Measurements from ENCODE around the gene CCR4.
"Not testable (repeated sequence)": the region's sequence is repeated elsewhere in the genome, so short reads cannot be mapped to it uniquely, and the experiment has no call there.

The CCR4 gene

DNA sequence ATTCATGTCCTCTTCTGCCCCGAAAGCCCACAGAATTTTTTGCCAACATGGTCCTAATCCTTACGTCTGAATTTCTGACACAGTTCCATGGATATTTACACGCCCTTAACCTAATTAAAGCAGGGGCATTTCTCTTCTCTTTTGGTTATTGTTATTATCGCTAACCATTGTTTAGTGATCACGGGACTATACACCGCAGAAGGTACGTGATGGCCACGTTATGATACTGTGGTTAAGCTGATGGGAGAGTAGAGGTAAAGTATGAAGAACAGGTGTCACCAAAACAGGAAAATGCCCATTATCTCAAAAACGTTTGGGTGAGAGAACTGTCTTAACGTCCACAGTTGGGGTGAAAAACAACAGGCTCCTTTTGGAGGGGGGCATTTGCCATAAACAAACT, 26.4 kb downstream of the CCR4 start:
- Histone ChIP-seq H3K79me2 (ENCODE audit: low read length) (no peaks in the 10 kb centered on the region), H3F3A (ENCODE audit: insufficient read depth, low read length) (no peaks in the 10 kb centered on the region), H3K4me2 (ENCODE audit: low read depth, low read length) (no peak overlapping the region), H3K27ac (ENCODE audit: low read length) (no peak overlapping the region), H4K20me1 (ENCODE audit: insufficient read depth, low read length) (no peaks in the 10 kb centered on the region), H3K27me3 (replicated peaks; ENCODE audit: insufficient read depth, low read length) (no peaks in the 10 kb centered on the region), H2AFZ (ENCODE audit: low read length) (no peak overlapping the region), H3K4me1 (ENCODE audit: low read length) (0 out of 2 replicates have a peak, but pooled peaks cover 6% of the 10 kb centered on the region), H3K9me2 (replicated peaks; ENCODE audit: insufficient read depth, low read length) (no peaks in the 10 kb centered on the region), H3K9ac (ENCODE audit: low read length) (no peak overlapping the region), H3K36me3 (replicated peaks; ENCODE audit: insufficient read depth, low read length) (no peaks in the 10 kb centered on the region), H3K9me3 (replicated peaks; ENCODE audit: insufficient read depth, low read length) (no peaks in the 10 kb centered on the region), H3K4me3 (ENCODE audit: low read length) (no peak overlapping the region)
- TF ChIP-seq, protein P1, sequence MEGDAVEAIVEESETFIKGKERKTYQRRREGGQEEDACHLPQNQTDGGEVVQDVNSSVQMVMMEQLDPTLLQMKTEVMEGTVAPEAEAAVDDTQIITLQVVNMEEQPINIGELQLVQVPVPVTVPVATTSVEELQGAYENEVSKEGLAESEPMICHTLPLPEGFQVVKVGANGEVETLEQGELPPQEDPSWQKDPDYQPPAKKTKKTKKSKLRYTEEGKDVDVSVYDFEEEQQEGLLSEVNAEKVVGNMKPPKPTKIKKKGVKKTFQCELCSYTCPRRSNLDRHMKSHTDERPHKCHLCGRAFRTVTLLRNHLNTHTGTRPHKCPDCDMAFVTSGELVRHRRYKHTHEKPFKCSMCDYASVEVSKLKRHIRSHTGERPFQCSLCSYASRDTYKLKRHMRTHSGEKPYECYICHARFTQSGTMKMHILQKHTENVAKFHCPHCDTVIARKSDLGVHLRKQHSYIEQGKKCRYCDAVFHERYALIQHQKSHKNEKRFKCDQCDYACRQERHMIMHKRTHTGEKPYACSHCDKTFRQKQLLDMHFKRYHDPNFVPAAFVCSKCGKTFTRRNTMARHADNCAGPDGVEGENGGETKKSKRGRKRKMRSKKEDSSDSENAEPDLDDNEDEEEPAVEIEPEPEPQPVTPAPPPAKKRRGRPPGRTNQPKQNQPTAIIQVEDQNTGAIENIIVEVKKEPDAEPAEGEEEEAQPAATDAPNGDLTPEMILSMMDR (IDR thresholded peaks at IDR 0.05; ENCODE audit: low read length) = no peak
- no peak for TF ChIP-seq EZH2 (optimal IDR thresholded peaks at IDR 0.05; ENCODE audit: low read depth, low read length)
- TF ChIP-seq EZH2phosphoT487 (IDR thresholded peaks at IDR 0.05; ENCODE audit: low read length) = no peak
- DNase-seq = no peak

DNA sequence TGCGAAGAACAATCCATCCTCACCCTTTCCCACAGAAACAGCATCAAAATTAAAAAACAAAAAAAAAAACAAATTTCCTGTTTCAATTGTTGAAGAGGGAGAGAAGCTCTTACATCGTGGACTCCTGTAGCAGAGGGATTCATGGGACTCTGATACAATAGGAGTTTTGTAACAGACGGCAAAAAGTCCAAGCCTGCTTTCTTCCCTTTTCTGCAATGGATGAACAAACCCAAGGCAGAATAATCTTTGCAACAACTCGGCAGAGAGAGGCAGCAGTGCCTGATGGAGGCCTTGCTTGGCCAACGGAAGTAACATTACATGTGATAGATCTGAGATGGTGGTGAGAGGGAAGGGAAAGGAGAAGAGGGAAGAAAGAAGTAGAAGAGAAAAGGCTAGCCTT, 26.9 kb downstream of the CCR4 start:
- no peak for DNase-seq
- H3K4me3 ChIP-seq (ENCODE audit: low read length) = no peak overlapping the region
- TF ChIP-seq EZH2 (optimal IDR thresholded peaks at IDR 0.05; ENCODE audit: low read depth, low read length) = no peak
- TF ChIP-seq, protein P1 (IDR thresholded peaks at IDR 0.05; ENCODE audit: low read length) = no peak
- TF ChIP-seq EZH2phosphoT487 (IDR thresholded peaks at IDR 0.05; ENCODE audit: low read length) = no peak
- H3K27me3 ChIP-seq (replicated peaks; ENCODE audit: insufficient read depth, low read length) = no peaks in the 10 kb centered on the region
- H3K9ac ChIP-seq (ENCODE audit: low read length) = no peak overlapping the region
- no peaks in the 10 kb centered on the region for H4K20me1 ChIP-seq (ENCODE audit: insufficient read depth, low read length)
- H2AFZ ChIP-seq (ENCODE audit: low read length) = no peak overlapping the region
- no peaks in the 10 kb centered on the region for H3K79me2 ChIP-seq (ENCODE audit: low read length)
- no peaks in the 10 kb centered on the region for H3K9me3 ChIP-seq (replicated peaks; ENCODE audit: insufficient read depth, low read length)
- no peaks in the 10 kb centered on the region for H3F3A ChIP-seq (ENCODE audit: insufficient read depth, low read length)
- H3K27ac ChIP-seq (ENCODE audit: low read length) = no peak overlapping the region
- 0 out of 2 replicates have a peak, but pooled peaks cover 6% of the 10 kb centered on the region for H3K4me1 ChIP-seq (ENCODE audit: low read length)
- no peak overlapping the region for H3K4me2 ChIP-seq (ENCODE audit: low read depth, low read length)
- H3K36me3 ChIP-seq (replicated peaks; ENCODE audit: insufficient read depth, low read length) = no peaks in the 10 kb centered on the region
- no peaks in the 10 kb centered on the region for H3K9me2 ChIP-seq (replicated peaks; ENCODE audit: insufficient read depth, low read length)

DNA sequence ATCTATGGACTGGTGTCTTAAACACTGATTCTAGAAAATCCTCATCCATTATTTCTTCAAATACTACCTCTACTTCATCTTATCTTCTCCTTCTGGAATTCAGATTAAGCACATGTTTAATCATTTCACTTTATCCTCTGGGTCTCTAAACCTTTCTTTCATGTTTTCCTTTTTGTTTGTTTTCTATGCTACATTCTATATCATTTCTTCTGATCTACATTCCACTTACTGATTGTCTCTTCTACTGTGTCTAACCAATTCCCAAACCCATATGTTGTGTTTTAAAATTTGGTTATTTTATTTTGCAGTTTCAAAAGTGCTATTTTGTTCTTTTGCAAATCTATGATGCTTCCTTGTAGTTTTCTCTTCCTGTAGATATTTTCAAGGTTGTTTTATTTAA, 31.7 kb downstream of the CCR4 start:
- Histone ChIP-seq H3F3A (ENCODE audit: insufficient read depth, low read length) (no peaks in the 10 kb centered on the region), H3K4me2 (ENCODE audit: low read depth, low read length) (no peak overlapping the region), H3K27ac (ENCODE audit: low read length) (no peak overlapping the region), H3K9me2 (replicated peaks; ENCODE audit: insufficient read depth, low read length) (no peaks in the 10 kb centered on the region), H2AFZ (ENCODE audit: low read length) (no peak overlapping the region), H3K4me1 (ENCODE audit: low read length) (no peaks in the 10 kb centered on the region), H3K36me3 (replicated peaks; ENCODE audit: insufficient read depth, low read length) (no peaks in the 10 kb centered on the region), H3K9me3 (replicated peaks; ENCODE audit: insufficient read depth, low read length) (no peaks in the 10 kb centered on the region), H3K79me2 (ENCODE audit: low read length) (no peaks in the 10 kb centered on the region), H3K27me3 (replicated peaks; ENCODE audit: insufficient read depth, low read length) (no peaks in the 10 kb centered on the region), H3K9ac (ENCODE audit: low read length) (no peak overlapping the region), H4K20me1 (ENCODE audit: insufficient read depth, low read length) (no peaks in the 10 kb centered on the region), H3K4me3 (ENCODE audit: low read length) (no peak overlapping the region)
- TF ChIP-seq, protein P1 (IDR thresholded peaks at IDR 0.05; ENCODE audit: low read length) = no peak
- no peak for TF ChIP-seq EZH2phosphoT487 (IDR thresholded peaks at IDR 0.05; ENCODE audit: low read length)
- no peak for TF ChIP-seq EZH2 (optimal IDR thresholded peaks at IDR 0.05; ENCODE audit: low read depth, low read length)
- DNase-seq = no peak

DNA sequence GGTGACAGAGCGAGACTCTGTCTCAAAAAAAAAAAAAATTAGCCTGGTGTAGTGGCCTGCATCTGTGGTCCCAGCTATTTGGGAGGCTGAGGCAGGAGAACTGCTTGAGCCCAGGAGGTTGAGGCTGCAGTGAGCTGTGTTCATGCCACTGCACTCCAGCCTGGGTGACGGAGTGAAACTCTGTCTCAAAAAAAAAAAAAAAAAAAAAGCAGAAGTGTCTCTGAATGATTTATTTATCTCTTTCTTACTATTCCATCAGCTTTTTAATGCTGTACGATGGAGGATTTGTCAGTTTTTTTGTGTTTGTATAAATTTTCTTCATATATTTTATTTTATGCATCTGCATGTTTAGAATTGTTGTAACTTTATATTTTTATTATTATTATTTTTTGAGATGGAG, 33.5 kb downstream of the CCR4 start:
- not testable (repeated sequence) for H3K27me3 ChIP-seq (replicated peaks; ENCODE audit: insufficient read depth, low read length); H3K4me1 ChIP-seq (ENCODE audit: low read length); H3K79me2 ChIP-seq (ENCODE audit: low read length); DNase-seq; H3K9me3 ChIP-seq (replicated peaks; ENCODE audit: insufficient read depth, low read length); H2AFZ ChIP-seq (ENCODE audit: low read length); H3K9me2 ChIP-seq (replicated peaks; ENCODE audit: insufficient read depth, low read length); H3K9ac ChIP-seq (ENCODE audit: low read length); H3K4me2 ChIP-seq (ENCODE audit: low read depth, low read length); H3K36me3 ChIP-seq (replicated peaks; ENCODE audit: insufficient read depth, low read length); H3K27ac ChIP-seq (ENCODE audit: low read length); H3F3A ChIP-seq (ENCODE audit: insufficient read depth, low read length); H3K4me3 ChIP-seq (ENCODE audit: low read length); H4K20me1 ChIP-seq (ENCODE audit: insufficient read depth, low read length)

Data from MM.1S (cell line).